Neural cell (in vitro differentiated cells): ENCODE data around the gene MBNL2. TPM values are rescaled to one million over a fixed set of nuclear protein-coding genes. Genes with fewer than 3 reads are reported as not detected.

Experiments used
- H2AFZ ChIP-seq: fragments of 200-600, 300-800 bp; sonication (generic), shearing (Covaris generic); 2 replicates; pipeline ENCODE4 v1.6.0; 2014; ENCODE audit warnings: low read depth, mild to moderate bottlenecking, antibody characterized with exemption, low read length, moderate library complexity
- H3F3A ChIP-seq: fragments of 200-600 bp; shearing (Covaris generic); 2 replicates; pipeline ENCODE4 v1.6.1; 2016; ENCODE audit warnings: mild to moderate bottlenecking, moderate library complexity, mixed read lengths, antibody characterized with exemption, low read length; ENCODE audit not compliant: insufficient read depth, poor library complexity, severe bottlenecking
- H3K27ac ChIP-seq: fragments of 200-600, 300-800 bp; sonication (generic), shearing (Covaris generic); 2 replicates; pipeline ENCODE4 v1.5.1; 2014; ENCODE audit warnings: mild to moderate bottlenecking, low read length, moderate library complexity
- H3K27me3 ChIP-seq: fragments of 300-800, 200-600 bp; sonication (generic), shearing (Covaris generic); 2 replicates; pipeline ENCODE4 v1.6.0; 2014; ENCODE audit warnings: mild to moderate bottlenecking, low read depth, low read length, moderate library complexity; ENCODE audit not compliant: insufficient read depth
- H3K36me3 ChIP-seq: fragments of 300-800, 200-600 bp; sonication (generic), shearing (Covaris generic); 2 replicates; pipeline ENCODE4 v1.5.1; 2014; ENCODE audit warnings: mild to moderate bottlenecking, antibody characterized with exemption, low read length, moderate library complexity; ENCODE audit not compliant: insufficient read depth
- H3K4me2 ChIP-seq: fragments of 300-800, 200-600 bp; sonication (generic), shearing (Covaris generic); 2 replicates; pipeline ENCODE4 v1.6.0; 2014; ENCODE audit warnings: mild to moderate bottlenecking, low read length
- H3K4me3 ChIP-seq: fragments of 300-800, 200-600 bp; sonication (generic), shearing (Covaris generic); 2 replicates; pipeline ENCODE4 v1.5.1; 2014; ENCODE audit warnings: mild to moderate bottlenecking, low read length, moderate library complexity
- H3K79me2 ChIP-seq: fragments of 200-600 bp; shearing (Covaris generic); replicated peaks from 2 replicates; pipeline ENCODE4 v1.6.0; 2014; ENCODE audit warnings: mild to moderate bottlenecking, low read length, moderate library complexity; ENCODE audit not compliant: insufficient read depth
- H3K9ac ChIP-seq: fragments of 300-800, 200-600 bp; sonication (generic), shearing (Covaris generic); 2 replicates; pipeline ENCODE4 v1.6.1; 2016; ENCODE audit warnings: mild to moderate bottlenecking, low read length, mixed read lengths
- H3K9me2 ChIP-seq: fragments of 200-600 bp; shearing (Covaris generic); 2 replicates; pipeline ENCODE4 v1.6.1; 2016; ENCODE audit warnings: mild to moderate bottlenecking, low read length, mixed read lengths; ENCODE audit not compliant: insufficient read depth
- H3K9me3 ChIP-seq: fragments of 200-600, 300-800 bp; sonication (generic), shearing (Covaris generic); 2 replicates; pipeline ENCODE4 v1.6.1; 2016; ENCODE audit warnings: mild to moderate bottlenecking, mixed run types, low read length, moderate library complexity, mixed read lengths
- H4K20me1 ChIP-seq: fragments of 200-600 bp; shearing (Covaris generic); 2 replicates; pipeline ENCODE4 v1.6.1; 2016; ENCODE audit warnings: mild to moderate bottlenecking, mixed run types; ENCODE audit not compliant: insufficient read depth
- CTCF ChIP-seq: fragments of 450-650 bp; IDR thresholded peaks from 2 replicates; pipeline ENCODE4 v1.5.1; 2014; ENCODE audit warnings: antibody characterized with exemption, mild to moderate bottlenecking, moderate library complexity; ENCODE audit not compliant: poor library complexity, severe bottlenecking
- EP300 ChIP-seq: fragments of 450-650 bp; conservative IDR thresholded peaks from 2 replicates; pipeline ENCODE4 v1.6.1; 2014; ENCODE audit warnings: antibody characterized with exemption, mild to moderate bottlenecking, moderate library complexity; ENCODE audit not compliant: poor library complexity, severe bottlenecking
- EZH2 ChIP-seq: fragments of 200-600, 300-800 bp; shearing (Covaris generic), sonication (generic); IDR thresholded peaks from 2 replicates; pipeline ENCODE4 v1.6.1; 2014; ENCODE audit warnings: antibody characterized with exemption, low read length, borderline replicate concordance, mild to moderate bottlenecking; ENCODE audit not compliant: insufficient read depth, poor library complexity, severe bottlenecking
- MXI1 ChIP-seq: fragments of 450-650 bp; conservative IDR thresholded peaks from 2 replicates; pipeline ENCODE4 v1.6.1; 2014; ENCODE audit warnings: antibody characterized with exemption, mild to moderate bottlenecking; ENCODE audit not compliant: poor library complexity, severe bottlenecking
- POLR2AphosphoS5 ChIP-seq: IDR thresholded peaks from 2 replicates; pipeline ENCODE4 v1.6.1; 2012
- RAD21 ChIP-seq: fragments of 450-650 bp; conservative IDR thresholded peaks from 2 replicates; pipeline ENCODE4 v1.6.1; 2014; ENCODE audit warnings: antibody characterized with exemption, mild to moderate bottlenecking, moderate library complexity
- REST ChIP-seq: IDR thresholded peaks from 2 replicates; pipeline ENCODE4 v1.6.1; 2012; ENCODE audit warnings: borderline replicate concordance
- SMC3 ChIP-seq: fragments of 450-650 bp; conservative IDR thresholded peaks from 2 replicates; pipeline ENCODE4 v1.6.1; 2014; ENCODE audit warnings: antibody characterized with exemption, mild to moderate bottlenecking, moderate library complexity; ENCODE audit not compliant: poor library complexity
- TAF1 ChIP-seq: IDR thresholded peaks from 2 replicates; pipeline ENCODE4 v1.6.1; 2012; ENCODE audit warnings: low read depth
- polyA plus RNA-seq: library from polyadenylated mRNA; depleted of rRNA; stranded (reverse); fragments of >200 nt; gene quantifications from 2 replicates; pipeline ENCODE4 v1.2.3, GENCODE V29; 2014

MBNL2 gene
- polyA plus RNA-seq, 1 donor from 2014 or later, result 4.3 TPM

- Histone ChIP-seq H3K79me2 (no peaks in the 10 kb centered on the region), H3K36me3 (no peaks in the 10 kb centered on the region), H3K9me2 (no peaks in the 10 kb centered on the region), H3K27me3 (no peaks in the 10 kb centered on the region), H3K9ac (no peak overlapping the region), H3K27ac (no peak overlapping the region), H3K4me3 (no peak overlapping the region), H3K4me2 (no peak overlapping the region), H4K20me1 (no peaks in the 10 kb centered on the region), H3K9me3 (no peaks in the 10 kb centered on the region), H3F3A (no peaks in the 10 kb centered on the region), H2AFZ (no peak overlapping the region)
- TF ChIP-seq MXI1 (no peak), EZH2 (no peak), EP300 (no peak), REST (no peak), CTCF (no peak), RAD21 (no peak), TAF1 (no peak), POLR2AphosphoS5 (no peak), SMC3 (no peak)
Measured at GRCh38 chr13:97395447-97396136, 173.5 kb downstream of the MBNL2 start.

GRCh38 chr13:97397267-97397666 is 175.1 kb downstream of the MBNL2 start:
- H3K4me2 ChIP-seq, result no peak overlapping the region
- no peaks in the 10 kb centered on the region for H4K20me1 ChIP-seq
- H3K9ac ChIP-seq, result no peak overlapping the region
- H3K27me3 ChIP-seq, result no peaks in the 10 kb centered on the region
- H2AFZ ChIP-seq, result no peak overlapping the region
- H3F3A ChIP-seq, result no peaks in the 10 kb centered on the region
- H3K36me3 ChIP-seq, result no peaks in the 10 kb centered on the region
- H3K27ac ChIP-seq, result no peak overlapping the region
- H3K4me3 ChIP-seq, result no peak overlapping the region
- no peaks in the 10 kb centered on the region for H3K9me2 ChIP-seq
- H3K9me3 ChIP-seq, result no peaks in the 10 kb centered on the region
- no peak for TF ChIP-seq REST
- no peak for TF ChIP-seq SMC3
- no peak for TF ChIP-seq EZH2
- no peak for TF ChIP-seq MXI1
- no peak for TF ChIP-seq POLR2AphosphoS5
- TF ChIP-seq RAD21, result no peak
- no peak for TF ChIP-seq EP300
- TF ChIP-seq TAF1, result no peak
- TF ChIP-seq CTCF, result no peak
- H3K79me2 ChIP-seq, result no peaks in the 10 kb centered on the region
